HPDE6-E6E7 (cell line): ENCODE data around the gene RPN1.

ENCODE experiments used
- DNase-seq: peaks from one replicate; pipeline ENCODE4 v3.0.0; 2011; ENCODE audit warnings: missing footprints; ENCODE audit errors: extremely low spot score

The RPN1 gene

DNA sequence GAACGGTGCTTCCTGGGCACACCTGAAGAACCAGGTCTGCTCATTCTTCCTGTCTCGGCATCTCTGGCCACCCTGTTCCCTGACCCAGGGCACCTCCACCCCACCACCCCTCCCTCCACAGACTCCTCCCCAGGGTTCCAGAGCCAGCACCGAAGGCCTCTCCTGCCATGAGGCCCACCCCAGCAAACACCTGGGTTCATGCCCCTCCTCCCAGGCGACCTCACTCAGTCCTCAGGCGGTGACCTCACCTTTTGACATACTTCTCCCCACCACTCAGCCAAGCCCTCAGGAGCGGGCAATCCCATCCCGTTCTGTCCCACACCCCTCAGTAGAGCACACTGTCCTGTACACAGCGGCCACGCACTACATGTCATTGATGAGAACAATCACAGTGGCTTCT is 72.3 kb downstream of the RPN1 start:
- no peak for DNase-seq

DNA sequence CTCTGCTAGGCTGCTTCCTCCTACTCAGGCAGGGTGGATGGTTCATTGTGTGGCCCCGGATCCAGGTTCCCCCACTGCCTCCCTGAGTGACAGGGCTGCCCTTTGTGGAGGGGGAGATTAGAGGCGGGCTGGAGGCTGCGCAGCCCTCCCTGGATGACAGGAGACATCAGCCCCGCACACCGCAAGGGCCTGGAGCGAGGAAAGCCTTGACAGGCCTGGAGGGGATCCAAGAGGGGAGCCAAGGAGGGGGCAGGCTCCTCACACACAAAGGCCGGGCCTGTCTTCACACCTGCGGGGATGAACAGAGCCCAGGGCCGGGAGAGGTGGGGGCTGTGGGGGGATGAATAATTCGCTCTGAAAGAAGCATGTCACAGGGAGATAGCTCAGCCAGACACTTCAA is 72.9 kb downstream of the RPN1 start:
- no peak for DNase-seq

DNA sequence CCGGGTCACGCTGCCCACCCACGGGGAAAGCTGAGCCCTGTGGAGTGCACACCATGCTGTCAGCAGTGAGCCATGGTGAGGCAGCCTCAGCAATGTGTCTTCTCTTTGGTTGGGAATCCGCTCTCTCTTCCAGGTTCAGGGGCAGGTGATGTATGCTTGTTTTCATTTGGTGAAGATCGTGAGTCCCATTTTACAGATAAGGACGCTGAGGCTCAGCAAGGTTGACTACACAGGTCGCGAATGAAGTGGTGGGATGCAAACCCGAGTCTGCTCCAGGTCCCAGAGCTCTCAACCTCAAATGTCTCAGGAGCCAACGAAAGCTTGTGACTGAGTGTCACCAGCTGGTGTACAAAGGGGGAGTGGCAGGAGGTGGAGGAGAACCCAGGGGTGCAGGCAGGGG is 74.3 kb downstream of the RPN1 start:
- no peak for DNase-seq

DNA sequence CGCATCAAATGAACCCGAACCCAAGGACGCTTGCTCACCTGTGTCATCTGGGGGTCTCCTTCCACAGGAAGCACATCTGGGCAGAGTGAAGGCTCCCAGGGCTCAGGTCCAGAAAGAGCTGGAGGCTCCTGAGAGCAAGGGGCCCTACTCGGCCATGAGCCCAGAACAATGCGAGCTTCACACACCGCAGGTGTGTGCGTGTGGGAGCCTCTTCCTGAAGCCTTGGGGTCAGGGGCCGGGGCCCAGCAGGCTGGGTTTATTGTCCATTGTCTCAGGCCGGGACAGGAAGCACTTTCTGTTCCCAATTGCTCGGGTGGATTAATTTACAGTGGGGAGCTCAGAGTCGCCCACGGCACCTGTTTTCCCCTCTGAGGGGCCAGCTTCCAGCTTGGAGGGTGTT is 74.8 kb downstream of the RPN1 start:
- no peak for DNase-seq

DNA sequence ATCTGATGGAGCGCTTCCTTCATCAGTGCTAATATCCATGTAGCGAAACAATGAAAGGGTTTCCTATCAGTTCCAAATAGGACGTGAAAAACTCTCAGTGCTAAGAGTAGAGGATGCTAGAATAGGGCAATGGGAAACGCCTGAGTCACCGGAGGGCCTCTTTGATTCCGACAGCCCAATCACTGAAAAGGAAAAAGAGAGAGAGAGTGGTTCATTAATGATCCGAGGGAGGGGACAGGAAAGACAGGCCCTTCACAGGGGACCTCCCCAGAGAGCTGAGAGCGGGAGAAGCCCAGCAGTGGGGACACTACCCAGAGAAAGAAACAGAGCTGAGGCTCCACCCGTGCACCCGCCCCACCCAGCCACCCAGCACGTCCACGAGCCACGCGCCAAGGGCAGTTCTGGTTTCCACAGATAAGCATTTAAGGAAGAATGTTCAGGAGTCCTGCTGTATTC is 76.9 kb downstream of the RPN1 start:
- DNase-seq = no peak

DNA sequence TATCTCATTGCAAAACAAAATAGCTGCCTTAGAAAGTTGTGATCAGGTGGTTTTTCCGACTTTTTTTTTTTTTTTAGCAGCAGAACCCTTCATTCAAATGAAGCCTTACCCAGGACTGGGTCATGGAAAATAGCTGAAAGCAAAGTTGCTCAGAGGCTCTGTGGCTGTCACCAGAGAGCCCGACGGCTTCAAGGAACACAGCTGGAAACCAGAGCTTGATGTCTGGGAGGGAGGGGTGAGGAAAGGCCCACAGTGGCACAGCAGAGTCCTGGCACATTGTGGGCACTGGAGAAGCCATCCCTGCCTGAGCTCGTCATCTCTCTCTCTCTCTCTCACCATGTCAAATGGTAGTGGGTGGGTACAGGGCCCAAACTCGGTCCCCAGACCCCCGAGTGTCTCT is 77.5 kb downstream of the RPN1 start:
- no peak for DNase-seq

DNA sequence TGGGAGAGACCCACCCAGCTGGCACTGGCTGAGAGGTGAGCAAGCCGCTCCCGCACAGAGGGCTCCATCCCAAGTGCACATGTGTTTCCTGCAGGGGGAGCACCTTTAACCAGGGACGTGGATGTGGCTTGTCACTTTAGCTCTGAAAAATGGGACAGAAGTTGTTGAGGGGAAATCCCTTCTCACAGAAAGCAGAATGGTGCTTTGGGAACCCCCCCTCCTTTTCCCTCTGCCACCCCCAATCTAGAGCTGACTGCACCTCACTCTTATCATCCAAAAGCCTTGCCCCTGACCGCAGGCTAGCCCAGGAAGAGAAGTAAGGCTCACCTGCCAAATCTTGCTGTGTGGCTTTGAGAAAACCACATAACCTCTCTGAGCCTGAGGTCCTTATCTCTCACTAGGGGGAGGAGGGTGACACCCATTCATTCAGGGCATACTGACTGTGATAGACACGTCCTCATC is 77.9 kb downstream of the RPN1 start:
- peak; percentile 29 for DNase-seq

DNA sequence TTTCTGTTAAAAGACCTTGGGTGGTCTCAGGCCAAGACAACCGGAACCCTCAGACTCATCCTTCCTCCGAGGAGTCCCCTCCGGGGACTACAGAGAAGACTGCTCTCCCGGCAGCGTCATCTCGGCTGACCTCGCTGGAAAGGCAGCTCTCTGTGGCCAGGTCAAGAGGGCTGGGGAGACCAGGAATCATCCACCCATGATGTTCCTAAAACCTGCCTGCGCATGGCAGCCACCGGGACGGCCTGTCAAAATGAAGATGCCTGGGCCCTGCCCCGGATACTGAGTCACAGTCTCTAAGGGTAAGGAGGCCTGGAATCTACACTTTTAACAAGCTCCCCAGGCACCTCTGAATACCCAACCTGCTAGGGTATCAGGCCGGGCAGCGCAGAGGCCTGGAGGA is 78.6 kb downstream of the RPN1 start:
- no peak for DNase-seq
